HepG2 (cell line): ENCODE results near the gene DNTTIP2. TPM values are rescaled to one million over a fixed set of nuclear protein-coding genes. Genes with fewer than 3 reads are reported as not detected.
A peak's percentile ranks its signal among the peaks of the same experiment; 100 is the strongest.

ENCODE experiments used
- DR1 ChIP-seq: sonication (generic); formaldehyde crosslinking; IDR thresholded peaks from 2 replicates; pipeline ENCODE4 v1.8.0; 2021; ENCODE audit warnings: mild to moderate bottlenecking, missing genetic modification reagents, inconsistent platforms
- ELF3 ChIP-seq: IDR thresholded peaks from 2 replicates; pipeline ENCODE4 v1.6.1; 2016; ENCODE audit warnings: missing genetic modification reagents, missing compliant biosample characterization
- GABPB1 ChIP-seq: IDR thresholded peaks from 2 replicates; pipeline ENCODE4 v1.6.1; 2016; ENCODE audit warnings: mild to moderate bottlenecking, missing genetic modification reagents, moderate library complexity, missing compliant biosample characterization
- GATAD1 ChIP-seq: IDR thresholded peaks from 2 replicates; pipeline ENCODE4 v1.6.1; 2016; ENCODE audit warnings: missing genetic modification reagents, missing compliant biosample characterization
- HMGA1 ChIP-seq: sonication (generic); formaldehyde crosslinking; conservative IDR thresholded peaks from 2 replicates; pipeline ENCODE4 v1.4.0; 2020; ENCODE audit warnings: missing genetic modification reagents
- MAFK ChIP-seq, 2 experiments: IDR thresholded peaks in 1 of 2; conservative IDR thresholded peaks in 1 of 2; 2 replicates each; pipeline ENCODE4 v1.6.1; 2011; ENCODE audit warnings: improper control_type of control experiment in 2 of 2, low read length in 2 of 2
- MED13 ChIP-seq: sonication (generic); formaldehyde crosslinking; IDR thresholded peaks from 2 replicates; pipeline ENCODE4 v1.5.0; 2020; ENCODE audit warnings: missing genetic modification reagents
- MIXL1 ChIP-seq: IDR thresholded peaks from 2 replicates; pipeline ENCODE4 v1.6.1; 2016
- NCOR1 ChIP-seq: fragments of 200-600 bp; sonication (generic); IDR thresholded peaks from 2 replicates; pipeline ENCODE4 v1.7.0; 2017; ENCODE audit warnings: antibody characterized with exemption, low read length, borderline replicate concordance
- SALL1 ChIP-seq: sonication (generic); formaldehyde crosslinking; IDR thresholded peaks from 2 replicates; pipeline ENCODE4 v1.8.0; 2022; ENCODE audit warnings: mild to moderate bottlenecking, missing genetic modification reagents
- SALL2 ChIP-seq: sonication (generic); formaldehyde crosslinking; IDR thresholded peaks from 2 replicates; pipeline ENCODE4 v1.8.1; 2023; ENCODE audit warnings: mild to moderate bottlenecking, missing genetic modification reagents, inconsistent platforms
- SP5 ChIP-seq: IDR thresholded peaks from 2 replicates; pipeline ENCODE4 v1.6.1; 2016; ENCODE audit warnings: low read depth, borderline replicate concordance
- TARDBP ChIP-seq: sonication (generic); formaldehyde crosslinking; IDR thresholded peaks from 2 replicates; pipeline ENCODE4 v1.8.0; 2022; ENCODE audit warnings: mild to moderate bottlenecking, missing genetic modification reagents
- YEATS4 ChIP-seq: sonication (generic); formaldehyde crosslinking; IDR thresholded peaks from 2 replicates; pipeline ENCODE4 v1.4.0; 2020; ENCODE audit warnings: missing genetic modification reagents, borderline replicate concordance
- ZNF30 ChIP-seq: sonication (generic); formaldehyde crosslinking; IDR thresholded peaks from 2 replicates; pipeline ENCODE4 v1.5.0; 2020; ENCODE audit warnings: mild to moderate bottlenecking, missing genetic modification reagents
- ZNF317 ChIP-seq: sonication (generic); formaldehyde crosslinking; IDR thresholded peaks from 2 replicates; pipeline ENCODE4 v1.5.0; 2020; ENCODE audit warnings: mild to moderate bottlenecking, missing genetic modification reagents
- ZNF451 ChIP-seq: sonication (generic); formaldehyde crosslinking; IDR thresholded peaks from 2 replicates; pipeline ENCODE4 v1.5.0; 2020; ENCODE audit warnings: mild to moderate bottlenecking, missing genetic modification reagents
- ZNF572 ChIP-seq: sonication (generic); formaldehyde crosslinking; IDR thresholded peaks from 2 replicates; pipeline ENCODE4 v1.5.1; 2020; ENCODE audit warnings: mild to moderate bottlenecking, missing genetic modification reagents
- ZNF780A ChIP-seq: sonication (generic); formaldehyde crosslinking; IDR thresholded peaks from 2 replicates; pipeline ENCODE4 v1.8.0; 2022; ENCODE audit warnings: mild to moderate bottlenecking, missing genetic modification reagents, moderate library complexity
- ZNF781 ChIP-seq: sonication (generic); formaldehyde crosslinking; IDR thresholded peaks from 2 replicates; pipeline ENCODE4 v1.5.1; 2020; ENCODE audit warnings: borderline replicate concordance, mild to moderate bottlenecking, missing genetic modification reagents; ENCODE audit errors: not compliant biosample characterization
- ZNF788 ChIP-seq: sonication (generic); formaldehyde crosslinking; IDR thresholded peaks from 2 replicates; pipeline ENCODE4 v1.5.0; 2020; ENCODE audit warnings: mild to moderate bottlenecking, missing genetic modification reagents, borderline replicate concordance
- polyA plus RNA-seq, 8 experiments: library from polyadenylated mRNA; depleted of rRNA in 3 of 8; stranded (reverse) in 7 of 8; unstranded in 1 of 8; fragments of >200 nt; fragmentation: Illumina TruSeq in 4 of 8; extraction: Trizol in 4 of 8; gene quantifications; 2 replicates each; pipeline versions ENCODE4 v1.2.1 to v1.2.3, GENCODE V29; 2011 to 2016; ENCODE audit warnings: low read depth in 4 of 8, missing spikeins in 1 of 8, mixed read lengths in 1 of 8; ENCODE audit not compliant: insufficient read depth in 1 of 8
- total RNA-seq, 5 experiments: library from RNA; depleted of rRNA; stranded (reverse); fragments of >200 nt; fragmentation: Illumina TruSeq; extraction: Trizol; gene quantifications; 2 replicates each; pipeline ENCODE4 v1.2.3, GENCODE V29; 2016; ENCODE audit warnings: low read depth in 1 of 5
- TF ChIP-seq, protein P1 (sequence below): sonication (generic); formaldehyde crosslinking; IDR thresholded peaks from 2 replicates; pipeline ENCODE4 v1.5.0; 2020; ENCODE audit warnings: missing genetic modification reagents
- TF ChIP-seq, protein P2 (sequence below): IDR thresholded peaks from 2 replicates; pipeline ENCODE4 v1.6.1; 2016; ENCODE audit warnings: low read depth, borderline replicate concordance
- TF ChIP-seq, protein P3 (sequence below): sonication (generic); formaldehyde crosslinking; IDR thresholded peaks from 2 replicates; pipeline ENCODE4 v1.8.1; 2022; ENCODE audit warnings: mild to moderate bottlenecking, missing genetic modification reagents
- TF ChIP-seq, protein P4 (sequence below): IDR thresholded peaks from 2 replicates; pipeline ENCODE4 v1.6.1; 2016; ENCODE audit warnings: missing compliant biosample characterization, missing genetic modification reagents, borderline replicate concordance
- TF ChIP-seq, protein P5 (sequence below): IDR thresholded peaks from 2 replicates; pipeline ENCODE4 v1.6.1; 2016; ENCODE audit warnings: low read depth

Gene DNTTIP2
- total and polyA plus RNA-seq, 2 of the 13 experiments (the other 11 are each of a cell fraction or from before 2014, with no cell fraction given): 11.4 to 63.3 TPM

DNA sequence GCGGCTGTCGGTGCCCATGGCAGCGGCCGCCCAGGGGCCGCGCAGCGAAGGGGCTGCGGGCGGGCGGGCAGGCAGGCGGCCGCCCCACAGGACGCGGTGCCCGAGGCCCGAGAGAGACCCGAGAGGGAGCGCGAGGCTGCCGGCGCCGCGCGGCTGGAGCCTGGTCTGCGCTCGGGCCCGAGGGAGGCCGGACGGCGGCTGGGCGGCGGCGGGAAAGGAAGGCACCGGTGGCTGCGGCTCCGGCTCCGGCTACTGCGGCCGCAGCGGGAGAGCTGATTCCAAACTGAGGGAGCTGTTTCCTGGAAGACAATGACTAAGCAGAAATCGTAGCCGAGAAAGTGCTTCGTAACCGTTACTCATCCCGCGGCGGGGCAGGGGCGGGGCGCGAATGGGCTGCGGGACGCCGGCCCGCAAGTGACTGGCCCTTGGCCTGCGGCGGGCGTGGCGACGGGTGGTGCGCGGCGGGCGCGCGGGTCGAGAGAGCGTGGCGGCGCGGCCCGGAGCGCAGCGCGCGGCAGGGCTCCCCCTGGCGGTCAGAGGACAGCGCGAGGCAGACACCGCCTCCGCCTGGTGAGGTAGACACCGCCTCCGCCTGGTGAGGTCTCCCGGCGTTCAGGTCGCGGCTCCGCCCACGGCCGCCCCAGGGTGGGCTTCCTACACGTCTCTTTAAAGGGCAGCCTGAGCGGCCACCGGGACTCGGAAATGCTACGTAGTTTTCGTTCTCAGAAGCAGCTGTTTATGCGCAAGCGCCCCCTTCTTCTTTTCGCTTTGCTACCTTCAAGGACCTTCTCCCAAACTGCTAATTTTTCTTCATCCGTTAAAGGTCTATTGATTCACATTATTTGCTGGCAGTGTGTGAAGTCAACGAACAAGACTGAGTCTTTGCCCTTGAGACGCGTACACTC is 30.4 kb upstream of the DNTTIP2 start, which contains the start of gene GCLM (continued):
- TF ChIP-seq ZNF572 (no peak), TARDBP (0 out of 2 replicates have a peak, but pooled peaks have one; percentile 22), HMGA1 (CRISPR knock-in tag) (no peak), MED13 (CRISPR knock-in tag) (no peak), SALL1 (peak; percentile 82), ZNF780A (CRISPR knock-in tag) (no peak), NCOR1 (no peak), ZNF788 (CRISPR knock-in tag) (peak; percentile 80; the same call in 1 of the 2 replicates), ZNF451 (CRISPR knock-in tag) (peak; percentile 30; the same call in 1 of the 2 replicates), ZNF781 (CRISPR knock-in tag) (no peak), MIXL1 (CRISPR knock-in tag) (peak; percentile 12; the same call in 1 of the 2 replicates), MAFK (conservative IDR thresholded peaks at IDR 0.05 in 1 of 2, IDR thresholded peaks at IDR 0.05 in 1 of 2; ENCODE audit: low read length in 2 of 2) (peak; percentile 94 to 99), ZNF30 (CRISPR knock-in tag) (no peak), ZNF317 (peak; percentile 21; the same call in 1 of the 2 replicates), YEATS4 (CRISPR knock-in tag) (peak; percentile 85), ELF3 (CRISPR knock-in tag) (peak; percentile 48), GATAD1 (CRISPR knock-in tag) (peak; percentile 34), DR1 (CRISPR knock-in tag) (peak; percentile 39; the same call in 1 of the 2 replicates), SP5 (CRISPR knock-in tag) (peak; percentile 85), SALL2 (CRISPR knock-in tag) (peak; percentile 67; the same call in 1 of the 2 replicates), GABPB1 (CRISPR knock-in tag) (peak; percentile 66)
- TF ChIP-seq, protein P1, sequence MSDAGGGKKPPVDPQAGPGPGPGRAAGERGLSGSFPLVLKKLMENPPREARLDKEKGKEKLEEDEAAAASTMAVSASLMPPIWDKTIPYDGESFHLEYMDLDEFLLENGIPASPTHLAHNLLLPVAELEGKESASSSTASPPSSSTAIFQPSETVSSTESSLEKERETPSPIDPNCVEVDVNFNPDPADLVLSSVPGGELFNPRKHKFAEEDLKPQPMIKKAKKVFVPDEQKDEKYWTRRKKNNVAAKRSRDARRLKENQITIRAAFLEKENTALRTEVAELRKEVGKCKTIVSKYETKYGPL (CRISPR knock-in tag): no peak
- TF ChIP-seq, protein P2, sequence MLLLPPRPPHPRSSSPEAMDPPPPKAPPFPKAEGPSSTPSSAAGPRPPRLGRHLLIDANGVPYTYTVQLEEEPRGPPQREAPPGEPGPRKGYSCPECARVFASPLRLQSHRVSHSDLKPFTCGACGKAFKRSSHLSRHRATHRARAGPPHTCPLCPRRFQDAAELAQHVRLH: peak; percentile 71; the same call in 1 of the 2 replicates
- TF ChIP-seq, protein P3, sequence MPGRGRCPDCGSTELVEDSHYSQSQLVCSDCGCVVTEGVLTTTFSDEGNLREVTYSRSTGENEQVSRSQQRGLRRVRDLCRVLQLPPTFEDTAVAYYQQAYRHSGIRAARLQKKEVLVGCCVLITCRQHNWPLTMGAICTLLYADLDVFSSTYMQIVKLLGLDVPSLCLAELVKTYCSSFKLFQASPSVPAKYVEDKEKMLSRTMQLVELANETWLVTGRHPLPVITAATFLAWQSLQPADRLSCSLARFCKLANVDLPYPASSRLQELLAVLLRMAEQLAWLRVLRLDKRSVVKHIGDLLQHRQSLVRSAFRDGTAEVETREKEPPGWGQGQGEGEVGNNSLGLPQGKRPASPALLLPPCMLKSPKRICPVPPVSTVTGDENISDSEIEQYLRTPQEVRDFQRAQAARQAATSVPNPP (CRISPR knock-in tag): 0 out of 2 replicates have a peak, but pooled peaks have one; percentile 31
- TF ChIP-seq, protein P4, sequence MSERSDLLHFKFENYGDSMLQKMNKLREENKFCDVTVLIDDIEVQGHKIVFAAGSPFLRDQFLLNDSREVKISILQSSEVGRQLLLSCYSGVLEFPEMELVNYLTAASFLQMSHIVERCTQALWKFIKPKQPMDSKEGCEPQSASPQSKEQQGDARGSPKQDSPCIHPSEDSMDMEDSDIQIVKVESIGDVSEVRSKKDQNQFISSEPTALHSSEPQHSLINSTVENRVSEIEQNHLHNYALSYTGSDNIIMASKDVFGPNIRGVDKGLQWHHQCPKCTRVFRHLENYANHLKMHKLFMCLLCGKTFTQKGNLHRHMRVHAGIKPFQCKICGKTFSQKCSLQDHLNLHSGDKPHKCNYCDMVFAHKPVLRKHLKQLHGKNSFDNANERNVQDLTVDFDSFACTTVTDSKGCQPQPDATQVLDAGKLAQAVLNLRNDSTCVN (CRISPR knock-in tag): peak; percentile 48; the same call in 1 of the 2 replicates
- TF ChIP-seq, protein P5, sequence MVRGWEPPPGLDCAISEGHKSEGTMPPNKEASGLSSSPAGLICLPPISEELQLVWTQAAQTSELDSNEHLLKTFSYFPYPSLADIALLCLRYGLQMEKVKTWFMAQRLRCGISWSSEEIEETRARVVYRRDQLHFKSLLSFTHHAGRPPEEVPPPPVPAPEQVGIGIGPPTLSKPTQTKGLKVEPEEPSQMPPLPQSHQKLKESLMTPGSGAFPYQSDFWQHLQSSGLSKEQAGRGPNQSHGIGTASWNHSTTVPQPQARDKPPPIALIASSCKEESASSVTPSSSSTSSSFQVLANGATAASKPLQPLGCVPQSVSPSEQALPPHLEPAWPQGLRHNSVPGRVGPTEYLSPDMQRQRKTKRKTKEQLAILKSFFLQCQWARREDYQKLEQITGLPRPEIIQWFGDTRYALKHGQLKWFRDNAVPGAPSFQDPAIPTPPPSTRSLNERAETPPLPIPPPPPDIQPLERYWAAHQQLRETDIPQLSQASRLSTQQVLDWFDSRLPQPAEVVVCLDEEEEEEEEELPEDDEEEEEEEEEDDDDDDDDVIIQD: 0 out of 2 replicates have a peak, but pooled peaks have one; percentile 34
